SK-N-SH treated with all-trans-retinoic acid at 6 μM for 48 hours (cell line): Measurements from ENCODE around the gene CMC1.
"Not testable (repeated sequence)": the region's sequence is repeated elsewhere in the genome, so short reads cannot be mapped to it uniquely, and the experiment has no call there.

ENCODE experiments used
- ATAC-seq: fragments of 200-7000 bp; cut with Tn5 transposase; 3 replicates; pipeline ENCODE4 v1.9.1; 2020; ENCODE audit warnings: mild to moderate bottlenecking, moderate library complexity
- CSDC2 ChIP-seq: fragments of 250-450 bp; sonication (Bioruptor Pico); IDR thresholded peaks from 2 replicates; pipeline ENCODE4 v1.5.0; 2020; ENCODE audit warnings: mild to moderate bottlenecking, moderate library complexity
- ESRRG ChIP-seq: fragments of 250-450 bp; sonication (Bioruptor Pico); IDR thresholded peaks from 2 replicates; pipeline ENCODE4 v1.6.1; 2021; ENCODE audit warnings: mild to moderate bottlenecking
- GLIS3 ChIP-seq: fragments of 250-450 bp; sonication (Bioruptor Pico); IDR thresholded peaks from 2 replicates; pipeline ENCODE4 v1.5.0; 2020; ENCODE audit warnings: mild to moderate bottlenecking, moderate library complexity
- ISL1 ChIP-seq: fragments of 250-450 bp; sonication (Bioruptor Pico); IDR thresholded peaks from 2 replicates; pipeline ENCODE4 v2.1.2; 2022; ENCODE audit warnings: mild to moderate bottlenecking, moderate library complexity
- OSR1 ChIP-seq: fragments of 250-450 bp; sonication (Bioruptor Pico); IDR thresholded peaks from 2 replicates; pipeline ENCODE4 v1.8.0; 2022; ENCODE audit warnings: moderate library complexity, mild to moderate bottlenecking, inconsistent platforms
- PPARA ChIP-seq: fragments of 250-450 bp; sonication (Bioruptor Pico); IDR thresholded peaks from 2 replicates; pipeline ENCODE4 v1.5.0; 2020; ENCODE audit warnings: mild to moderate bottlenecking, borderline replicate concordance
- RARB ChIP-seq: fragments of 250-450 bp; sonication (Bioruptor Pico); IDR thresholded peaks from 2 replicates; pipeline ENCODE4 v1.8.0; 2021; ENCODE audit warnings: mild to moderate bottlenecking, moderate library complexity
- SNAI2 ChIP-seq: fragments of 250-450 bp; sonication (Bioruptor Pico); IDR thresholded peaks from 2 replicates; pipeline ENCODE4 v1.5.0; 2020; ENCODE audit warnings: mild to moderate bottlenecking, moderate library complexity
- TCF4 ChIP-seq: fragments of 250-450 bp; sonication (Bioruptor Pico); IDR thresholded peaks from 2 replicates; pipeline ENCODE4 v1.8.0; 2021; ENCODE audit warnings: mild to moderate bottlenecking, moderate library complexity, borderline replicate concordance
- TOX ChIP-seq: fragments of 250-450 bp; sonication (Bioruptor Pico); IDR thresholded peaks from 2 replicates; pipeline ENCODE4 v1.8.0; 2021; ENCODE audit warnings: mild to moderate bottlenecking, moderate library complexity, borderline replicate concordance
- ZC3H10 ChIP-seq: fragments of 250-450 bp; sonication (Bioruptor Pico); IDR thresholded peaks from 2 replicates; pipeline ENCODE4 v1.5.1; 2021; ENCODE audit warnings: mild to moderate bottlenecking, moderate library complexity
- ZFP3 ChIP-seq: fragments of 250-450 bp; sonication (Bioruptor Pico); IDR thresholded peaks from 2 replicates; pipeline ENCODE4 v1.5.0; 2020; ENCODE audit warnings: mild to moderate bottlenecking, moderate library complexity
- ZFP30 ChIP-seq: fragments of 450-650 bp; formaldehyde crosslinking; IDR thresholded peaks from 2 replicates; pipeline ENCODE4 v1.5.0; 2022; ENCODE audit warnings: mild to moderate bottlenecking, moderate library complexity
- ZNF565 ChIP-seq: fragments of 450-650 bp; formaldehyde crosslinking; conservative IDR thresholded peaks from 2 replicates; pipeline ENCODE4 v1.5.0; 2020; ENCODE audit warnings: low read depth, mild to moderate bottlenecking, moderate library complexity
- ZNF70 ChIP-seq: fragments of 450-650 bp; formaldehyde crosslinking; IDR thresholded peaks from 2 replicates; pipeline ENCODE4 v1.5.0; 2020; ENCODE audit warnings: mild to moderate bottlenecking, moderate library complexity
- ZNF8 ChIP-seq: fragments of 450-650 bp; formaldehyde crosslinking; IDR thresholded peaks from 2 replicates; pipeline ENCODE4 v1.5.0; 2020; ENCODE audit warnings: mild to moderate bottlenecking, moderate library complexity
- TF ChIP-seq, protein P1 (sequence below): fragments of 250-450 bp; sonication (Bioruptor Pico); IDR thresholded peaks from 2 replicates; pipeline ENCODE4 v1.8.0; 2020; ENCODE audit warnings: mild to moderate bottlenecking, moderate library complexity, borderline replicate concordance
- TF ChIP-seq, protein P2 (sequence below): fragments of 250-450 bp; sonication (Bioruptor Pico); IDR thresholded peaks from 2 replicates; pipeline ENCODE4 v1.5.1; 2021; ENCODE audit warnings: mild to moderate bottlenecking, moderate library complexity
- TF ChIP-seq, protein P3 (sequence below): fragments of 250-450 bp; sonication (Bioruptor Pico); IDR thresholded peaks from 2 replicates; pipeline ENCODE4 v1.5.1; 2020; ENCODE audit warnings: low read depth, mild to moderate bottlenecking, moderate library complexity
- TF ChIP-seq, protein P4 (sequence below): fragments of 250-450 bp; sonication (Bioruptor Pico); IDR thresholded peaks from 2 replicates; pipeline ENCODE4 v1.5.0; 2020; ENCODE audit warnings: mild to moderate bottlenecking, moderate library complexity
- TF ChIP-seq, protein P5 (sequence below): fragments of 250-450 bp; sonication (Bioruptor Pico); IDR thresholded peaks from 2 replicates; pipeline ENCODE4 v1.8.0; 2021; ENCODE audit warnings: low read depth, mild to moderate bottlenecking, moderate library complexity, borderline replicate concordance

The CMC1 gene

DNA sequence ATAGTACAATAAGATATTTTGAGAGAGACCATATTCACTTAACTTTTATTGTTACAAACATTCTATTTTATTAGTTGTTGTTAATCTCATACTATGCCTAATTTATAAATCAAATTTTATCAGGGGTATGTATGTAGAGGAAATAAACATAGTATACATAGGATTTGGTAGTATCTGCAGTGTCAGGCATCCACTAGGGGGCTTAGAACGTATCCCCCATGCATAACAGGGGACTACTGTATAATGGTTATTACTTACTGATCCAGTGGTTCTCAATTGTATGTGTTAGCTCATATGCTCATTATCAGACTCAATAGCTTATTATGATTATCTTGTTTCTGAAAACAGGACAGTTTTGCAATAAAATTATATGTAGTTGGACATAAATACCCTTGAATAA lies 27.6 kb downstream of the CMC1 start:
- no peak for ATAC-seq
- TF ChIP-seq, protein P1, sequence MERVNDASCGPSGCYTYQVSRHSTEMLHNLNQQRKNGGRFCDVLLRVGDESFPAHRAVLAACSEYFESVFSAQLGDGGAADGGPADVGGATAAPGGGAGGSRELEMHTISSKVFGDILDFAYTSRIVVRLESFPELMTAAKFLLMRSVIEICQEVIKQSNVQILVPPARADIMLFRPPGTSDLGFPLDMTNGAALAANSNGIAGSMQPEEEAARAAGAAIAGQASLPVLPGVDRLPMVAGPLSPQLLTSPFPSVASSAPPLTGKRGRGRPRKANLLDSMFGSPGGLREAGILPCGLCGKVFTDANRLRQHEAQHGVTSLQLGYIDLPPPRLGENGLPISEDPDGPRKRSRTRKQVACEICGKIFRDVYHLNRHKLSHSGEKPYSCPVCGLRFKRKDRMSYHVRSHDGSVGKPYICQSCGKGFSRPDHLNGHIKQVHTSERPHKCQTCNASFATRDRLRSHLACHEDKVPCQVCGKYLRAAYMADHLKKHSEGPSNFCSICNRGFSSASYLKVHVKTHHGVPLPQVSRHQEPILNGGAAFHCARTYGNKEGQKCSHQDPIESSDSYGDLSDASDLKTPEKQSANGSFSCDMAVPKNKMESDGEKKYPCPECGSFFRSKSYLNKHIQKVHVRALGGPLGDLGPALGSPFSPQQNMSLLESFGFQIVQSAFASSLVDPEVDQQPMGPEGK (CRISPR knock-in tag), result no peak
- TF ChIP-seq ESRRG (CRISPR knock-in tag) (no peak), ZFP30 (CRISPR knock-in tag) (no peak)

DNA sequence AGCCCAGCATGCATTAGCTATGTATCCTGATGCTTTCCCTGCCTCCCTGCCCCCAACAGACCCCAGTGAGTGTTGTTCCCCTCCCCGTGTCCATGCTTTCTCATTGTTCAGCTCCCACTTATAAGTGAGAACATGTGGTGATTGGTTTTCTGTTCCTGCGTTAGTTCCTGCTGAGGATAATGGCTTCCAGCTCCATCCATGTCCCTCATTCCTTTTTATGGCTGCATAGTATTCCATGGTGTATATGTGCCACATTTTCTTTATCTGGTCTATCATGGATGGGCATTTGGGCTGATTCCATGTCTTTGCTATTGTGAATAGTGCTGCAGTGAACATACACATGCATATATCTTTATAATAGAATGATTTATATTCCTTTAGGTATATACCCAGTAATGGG lies 28.5 kb downstream of the CMC1 start:
- not testable (repeated sequence) for ATAC-seq

DNA sequence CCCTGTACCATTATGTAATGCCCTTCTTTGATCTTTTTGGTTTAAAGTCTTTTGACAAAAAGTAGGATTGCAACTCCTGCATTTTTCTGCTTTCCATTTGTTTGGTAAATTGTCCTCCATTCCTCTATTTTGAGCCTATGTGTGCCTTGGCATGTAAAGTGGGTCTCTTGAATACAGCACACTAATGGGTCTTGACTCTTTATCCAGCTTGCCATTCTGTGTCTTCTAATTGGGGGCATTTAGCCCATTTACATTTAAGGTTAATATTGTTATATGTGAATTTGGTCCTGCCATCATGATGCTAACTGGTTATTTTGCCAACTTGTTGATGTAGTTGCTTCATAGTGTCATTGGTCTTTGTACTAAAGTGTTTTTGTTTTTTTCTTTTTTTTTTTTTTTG lies 32.4 kb downstream of the CMC1 start:
- no peak for ATAC-seq
- TF ChIP-seq OSR1 (no peak), TCF4 (CRISPR knock-in tag) (no peak), SNAI2 (CRISPR knock-in tag) (no peak), ZNF8 (CRISPR knock-in tag) (no peak), GLIS3 (no peak), ZFP30 (CRISPR knock-in tag) (no peak), CSDC2 (no peak), RARB (no peak), ZFP3 (CRISPR knock-in tag) (no peak), PPARA (CRISPR knock-in tag) (no peak), ZC3H10 (CRISPR knock-in tag) (no peak), ISL1 (CRISPR knock-in tag) (no peak), ZNF70 (no peak), TOX (CRISPR knock-in tag) (no peak), ZNF565 (no peak)
- TF ChIP-seq, protein P1 (CRISPR knock-in tag), result no peak
- TF ChIP-seq, protein P2, sequence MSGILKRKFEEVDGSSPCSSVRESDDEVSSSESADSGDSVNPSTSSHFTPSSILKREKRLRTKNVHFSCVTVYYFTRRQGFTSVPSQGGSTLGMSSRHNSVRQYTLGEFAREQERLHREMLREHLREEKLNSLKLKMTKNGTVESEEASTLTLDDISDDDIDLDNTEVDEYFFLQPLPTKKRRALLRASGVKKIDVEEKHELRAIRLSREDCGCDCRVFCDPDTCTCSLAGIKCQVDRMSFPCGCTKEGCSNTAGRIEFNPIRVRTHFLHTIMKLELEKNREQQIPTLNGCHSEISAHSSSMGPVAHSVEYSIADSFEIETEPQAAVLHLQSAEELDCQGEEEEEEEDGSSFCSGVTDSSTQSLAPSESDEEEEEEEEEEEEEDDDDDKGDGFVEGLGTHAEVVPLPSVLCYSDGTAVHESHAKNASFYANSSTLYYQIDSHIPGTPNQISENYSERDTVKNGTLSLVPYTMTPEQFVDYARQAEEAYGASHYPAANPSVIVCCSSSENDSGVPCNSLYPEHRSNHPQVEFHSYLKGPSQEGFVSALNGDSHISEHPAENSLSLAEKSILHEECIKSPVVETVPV (CRISPR knock-in tag), result no peak
- TF ChIP-seq, protein P3, sequence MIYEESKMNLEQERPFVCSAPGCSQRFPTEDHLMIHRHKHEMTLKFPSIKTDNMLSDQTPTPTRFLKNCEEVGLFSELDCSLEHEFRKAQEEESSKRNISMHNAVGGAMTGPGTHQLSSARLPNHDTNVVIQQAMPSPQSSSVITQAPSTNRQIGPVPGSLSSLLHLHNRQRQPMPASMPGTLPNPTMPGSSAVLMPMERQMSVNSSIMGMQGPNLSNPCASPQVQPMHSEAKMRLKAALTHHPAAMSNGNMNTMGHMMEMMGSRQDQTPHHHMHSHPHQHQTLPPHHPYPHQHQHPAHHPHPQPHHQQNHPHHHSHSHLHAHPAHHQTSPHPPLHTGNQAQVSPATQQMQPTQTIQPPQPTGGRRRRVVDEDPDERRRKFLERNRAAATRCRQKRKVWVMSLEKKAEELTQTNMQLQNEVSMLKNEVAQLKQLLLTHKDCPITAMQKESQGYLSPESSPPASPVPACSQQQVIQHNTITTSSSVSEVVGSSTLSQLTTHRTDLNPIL (CRISPR knock-in tag), result no peak
- TF ChIP-seq, protein P4, sequence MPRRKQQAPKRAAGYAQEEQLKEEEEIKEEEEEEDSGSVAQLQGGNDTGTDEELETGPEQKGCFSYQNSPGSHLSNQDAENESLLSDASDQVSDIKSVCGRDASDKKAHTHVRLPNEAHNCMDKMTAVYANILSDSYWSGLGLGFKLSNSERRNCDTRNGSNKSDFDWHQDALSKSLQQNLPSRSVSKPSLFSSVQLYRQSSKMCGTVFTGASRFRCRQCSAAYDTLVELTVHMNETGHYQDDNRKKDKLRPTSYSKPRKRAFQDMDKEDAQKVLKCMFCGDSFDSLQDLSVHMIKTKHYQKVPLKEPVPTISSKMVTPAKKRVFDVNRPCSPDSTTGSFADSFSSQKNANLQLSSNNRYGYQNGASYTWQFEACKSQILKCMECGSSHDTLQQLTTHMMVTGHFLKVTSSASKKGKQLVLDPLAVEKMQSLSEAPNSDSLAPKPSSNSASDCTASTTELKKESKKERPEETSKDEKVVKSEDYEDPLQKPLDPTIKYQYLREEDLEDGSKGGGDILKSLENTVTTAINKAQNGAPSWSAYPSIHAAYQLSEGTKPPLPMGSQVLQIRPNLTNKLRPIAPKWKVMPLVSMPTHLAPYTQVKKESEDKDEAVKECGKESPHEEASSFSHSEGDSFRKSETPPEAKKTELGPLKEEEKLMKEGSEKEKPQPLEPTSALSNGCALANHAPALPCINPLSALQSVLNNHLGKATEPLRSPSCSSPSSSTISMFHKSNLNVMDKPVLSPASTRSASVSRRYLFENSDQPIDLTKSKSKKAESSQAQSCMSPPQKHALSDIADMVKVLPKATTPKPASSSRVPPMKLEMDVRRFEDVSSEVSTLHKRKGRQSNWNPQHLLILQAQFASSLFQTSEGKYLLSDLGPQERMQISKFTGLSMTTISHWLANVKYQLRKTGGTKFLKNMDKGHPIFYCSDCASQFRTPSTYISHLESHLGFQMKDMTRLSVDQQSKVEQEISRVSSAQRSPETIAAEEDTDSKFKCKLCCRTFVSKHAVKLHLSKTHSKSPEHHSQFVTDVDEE (CRISPR knock-in tag), result no peak
- TF ChIP-seq, protein P5, sequence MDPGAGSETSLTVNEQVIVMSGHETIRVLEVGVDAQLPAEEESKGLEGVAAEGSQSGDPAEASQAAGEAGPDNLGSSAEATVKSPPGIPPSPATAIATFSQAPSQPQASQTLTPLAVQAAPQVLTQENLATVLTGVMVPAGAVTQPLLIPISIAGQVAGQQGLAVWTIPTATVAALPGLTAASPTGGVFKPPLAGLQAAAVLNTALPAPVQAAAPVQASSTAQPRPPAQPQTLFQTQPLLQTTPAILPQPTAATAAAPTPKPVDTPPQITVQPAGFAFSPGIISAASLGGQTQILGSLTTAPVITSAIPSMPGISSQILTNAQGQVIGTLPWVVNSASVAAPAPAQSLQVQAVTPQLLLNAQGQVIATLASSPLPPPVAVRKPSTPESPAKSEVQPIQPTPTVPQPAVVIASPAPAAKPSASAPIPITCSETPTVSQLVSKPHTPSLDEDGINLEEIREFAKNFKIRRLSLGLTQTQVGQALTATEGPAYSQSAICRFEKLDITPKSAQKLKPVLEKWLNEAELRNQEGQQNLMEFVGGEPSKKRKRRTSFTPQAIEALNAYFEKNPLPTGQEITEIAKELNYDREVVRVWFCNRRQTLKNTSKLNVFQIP (CRISPR knock-in tag), result no peak
